ENCODE data around the gene YIPF6.

The YIPF6 gene

DNA sequence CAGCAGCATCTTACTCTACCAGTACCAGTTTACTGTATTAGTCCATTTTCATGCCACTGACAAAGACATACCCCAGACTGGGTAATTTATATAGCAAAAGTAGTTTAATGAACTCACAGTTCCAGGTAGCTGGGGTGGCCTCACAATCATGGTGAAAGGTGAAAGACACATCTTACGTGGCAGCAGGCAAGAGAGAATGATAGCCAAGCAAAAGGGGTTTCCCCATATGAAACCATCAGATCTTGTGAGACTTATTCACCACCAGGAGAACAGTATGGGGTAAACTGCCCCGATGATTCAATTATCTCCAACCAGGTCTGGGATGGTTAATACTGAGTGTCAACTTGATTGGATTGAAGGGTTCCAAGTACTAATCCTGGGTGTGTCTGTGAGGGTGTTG lies 69.3 kb downstream of the YIPF6 start:
- no peak overlapping the region for H3K27ac ChIP-seq (ENCODE audit: insufficient read depth in 1 of 2, low read depth in 1 of 2, low read length in 2 of 2, poor library complexity in 1 of 2, severe bottlenecking in 2 of 2)
- no peaks in the 10 kb centered on the region for H3K4me1 ChIP-seq (ENCODE audit: control extremely low read depth in 1 of 4, control insufficient read depth in 4 of 4, insufficient read depth in 4 of 4, low read length in 3 of 4)
- 86% methylated on average over 1 of the region's 2 CpGs for whole genome bisulfite sequencing (ENCODE audit: insufficient coverage)
- no peak overlapping the region for H3K4me3 ChIP-seq (ENCODE audit: control insufficient read depth in 1 of 7, extremely low read depth in 1 of 7, insufficient read depth in 4 of 7, low read depth in 2 of 7, low read length in 6 of 7)
- ChIA-PET CTCF (no interaction called here), POLR2A (no interaction called here)
- DNase-seq: no peak
- H3K9me3 ChIP-seq (ENCODE audit: control extremely low read depth in 1 of 5, control insufficient read depth in 4 of 5, insufficient read depth in 2 of 5, low read depth in 1 of 5, low read length in 4 of 5): no peaks in the 10 kb centered on the region
- no peaks in the 10 kb centered on the region for H3K27me3 ChIP-seq (replicated peaks in 2 of 5; ENCODE audit: control insufficient read depth in 4 of 5, insufficient read depth in 5 of 5, low read length in 4 of 5)
- H3K36me3 ChIP-seq (ENCODE audit: control insufficient read depth in 4 of 4, insufficient read depth in 4 of 4, low read length in 3 of 4): no peaks in the 10 kb centered on the region

DNA sequence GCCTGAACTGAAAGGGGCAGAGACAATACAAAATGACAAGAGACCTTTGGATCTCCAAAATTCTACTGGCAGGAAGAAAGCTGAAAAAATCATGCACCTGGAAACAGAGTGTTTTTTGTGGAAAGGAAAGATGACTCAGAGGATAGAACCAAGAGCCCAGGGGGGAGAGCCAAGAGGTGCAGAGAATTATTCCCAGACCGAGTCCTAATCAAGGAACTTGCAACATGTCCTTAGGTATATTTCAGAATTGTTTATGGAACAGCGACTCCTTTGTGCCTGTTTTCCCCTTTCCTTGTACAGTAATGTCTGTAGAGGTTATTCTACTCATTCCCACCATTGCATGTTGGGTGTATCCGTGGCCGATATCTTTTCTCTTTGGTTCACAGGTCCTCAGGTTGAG lies 71.7 kb downstream of the YIPF6 start:
- Histone ChIP-seq H3K9me3 (ENCODE audit: control extremely low read depth in 1 of 5, control insufficient read depth in 4 of 5, insufficient read depth in 2 of 5, low read depth in 1 of 5, low read length in 4 of 5) (no peaks in the 10 kb centered on the region), H3K36me3 (ENCODE audit: control insufficient read depth in 4 of 4, insufficient read depth in 4 of 4, low read length in 3 of 4) (no peaks in the 10 kb centered on the region), H3K27ac (ENCODE audit: insufficient read depth in 1 of 2, low read depth in 1 of 2, low read length in 2 of 2, poor library complexity in 1 of 2, severe bottlenecking in 2 of 2) (no peak overlapping the region), H3K4me1 (ENCODE audit: control extremely low read depth in 1 of 4, control insufficient read depth in 4 of 4, insufficient read depth in 4 of 4, low read length in 3 of 4) (no peaks in the 10 kb centered on the region), H3K27me3 (replicated peaks in 2 of 5; ENCODE audit: control insufficient read depth in 4 of 5, insufficient read depth in 5 of 5, low read length in 4 of 5) (no peaks in the 10 kb centered on the region), H3K4me3 (ENCODE audit: control insufficient read depth in 1 of 7, extremely low read depth in 1 of 7, insufficient read depth in 4 of 7, low read depth in 2 of 7, low read length in 6 of 7) (no peak overlapping the region)
- DNase-seq: no peak
- CTCF ChIA-PET: interaction anchor here (1.5 kb wide), 2 partner anchors 17 to 20 kb away, joined by 3 to 5 read pairs; no protein-coding TSS in a partner anchor
- 74% methylated on average over 3 of the region's 4 CpGs for WGBS (ENCODE audit: insufficient coverage)
- POLR2A ChIA-PET: no interaction called here

DNA sequence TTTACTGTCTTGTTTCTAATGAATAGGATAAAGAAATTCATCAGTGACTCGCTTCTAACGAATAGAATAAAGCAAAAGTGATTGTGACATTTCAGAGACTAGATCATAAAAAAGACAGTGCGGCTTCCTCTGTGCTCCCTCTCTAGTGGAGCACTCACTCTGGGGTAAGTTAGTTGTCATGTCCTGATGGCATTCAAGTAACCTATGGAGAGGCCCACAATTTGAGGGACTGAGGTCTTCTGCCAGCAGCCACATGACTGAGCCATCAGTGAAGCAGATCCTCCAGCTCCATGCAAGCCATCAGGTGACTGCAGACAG lies 72.4 kb downstream of the YIPF6 start:
- no peak for DNase-seq
- H3K4me1 ChIP-seq (ENCODE audit: control extremely low read depth in 1 of 4, control insufficient read depth in 4 of 4, insufficient read depth in 4 of 4, low read length in 3 of 4): no peaks in the 10 kb centered on the region
- H3K36me3 ChIP-seq (ENCODE audit: control insufficient read depth in 4 of 4, insufficient read depth in 4 of 4, low read length in 3 of 4): no peaks in the 10 kb centered on the region
- no peak overlapping the region for H3K27ac ChIP-seq (ENCODE audit: insufficient read depth in 1 of 2, low read depth in 1 of 2, low read length in 2 of 2, poor library complexity in 1 of 2, severe bottlenecking in 2 of 2)
- ChIA-PET CTCF (interaction anchor here (1.5 kb wide), 2 partner anchors 17 to 21 kb away, joined by 3 to 5 read pairs; no protein-coding TSS in a partner anchor), POLR2A (no interaction called here)
- no peaks in the 10 kb centered on the region for H3K9me3 ChIP-seq (ENCODE audit: control extremely low read depth in 1 of 5, control insufficient read depth in 4 of 5, insufficient read depth in 2 of 5, low read depth in 1 of 5, low read length in 4 of 5)
- no peaks in the 10 kb centered on the region for H3K27me3 ChIP-seq (replicated peaks in 2 of 5; ENCODE audit: control insufficient read depth in 4 of 5, insufficient read depth in 5 of 5, low read length in 4 of 5)
- 69% methylated on average over 3 of the region's 3 CpGs for WGBS (ENCODE audit: insufficient coverage)
- no peak overlapping the region for H3K4me3 ChIP-seq (ENCODE audit: control insufficient read depth in 1 of 7, extremely low read depth in 1 of 7, insufficient read depth in 4 of 7, low read depth in 2 of 7, low read length in 6 of 7)

DNA sequence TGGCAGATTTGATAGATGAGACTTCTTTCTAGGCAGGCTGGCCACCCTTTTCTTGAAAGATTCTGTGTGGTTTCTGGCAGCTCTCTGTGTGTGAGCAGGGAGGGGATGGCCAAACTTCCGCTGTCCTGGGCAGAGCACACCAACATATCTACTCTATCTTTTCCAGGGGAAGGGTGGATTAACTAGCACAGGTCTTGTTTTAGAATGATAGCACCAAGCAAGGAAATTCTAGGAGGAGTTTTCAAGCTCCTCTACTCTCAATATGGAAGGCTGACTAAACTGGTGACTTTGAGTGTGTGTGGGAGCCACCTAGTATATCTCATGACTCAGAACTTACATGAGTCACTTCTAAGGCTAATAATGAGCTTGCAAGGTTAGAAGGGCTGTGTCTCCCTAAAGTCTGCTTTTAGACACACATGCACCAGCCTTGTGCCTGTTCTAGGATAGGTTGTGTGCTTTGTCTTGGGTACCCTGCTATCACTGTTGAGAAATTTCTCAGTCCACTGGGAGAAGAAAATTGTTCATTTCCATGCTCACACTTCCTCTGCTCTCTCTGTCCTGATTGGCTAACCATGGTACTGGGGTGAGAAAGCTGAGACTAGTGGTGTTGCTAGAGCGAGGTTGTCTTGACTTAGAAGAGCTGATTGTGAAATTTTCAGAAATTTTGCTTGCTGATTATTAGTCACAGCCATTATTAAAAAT lies 72.9 kb downstream of the YIPF6 start:
- H3K4me1 ChIP-seq (ENCODE audit: control extremely low read depth in 1 of 4, control insufficient read depth in 4 of 4, insufficient read depth in 4 of 4, low read length in 3 of 4): no peaks in the 10 kb centered on the region
- H3K27me3 ChIP-seq (replicated peaks in 2 of 5; ENCODE audit: control insufficient read depth in 4 of 5, insufficient read depth in 5 of 5, low read length in 4 of 5): no peaks in the 10 kb centered on the region
- ChIA-PET POLR2A (no interaction called here), CTCF (interaction anchor here (1.5 kb wide), 1 partner anchor 21 kb away, joined by 3 read pairs; no protein-coding TSS in a partner anchor)
- no peaks in the 10 kb centered on the region for H3K9me3 ChIP-seq (ENCODE audit: control extremely low read depth in 1 of 5, control insufficient read depth in 4 of 5, insufficient read depth in 2 of 5, low read depth in 1 of 5, low read length in 4 of 5)
- H3K36me3 ChIP-seq (ENCODE audit: control insufficient read depth in 4 of 4, insufficient read depth in 4 of 4, low read length in 3 of 4): no peaks in the 10 kb centered on the region
- no peak for DNase-seq
- 100% methylated on average over 1 of the region's 2 CpGs for WGBS (ENCODE audit: insufficient coverage)
- H3K27ac ChIP-seq (ENCODE audit: insufficient read depth in 1 of 2, low read depth in 1 of 2, low read length in 2 of 2, poor library complexity in 1 of 2, severe bottlenecking in 2 of 2): no peak overlapping the region
- no peak overlapping the region for H3K4me3 ChIP-seq (ENCODE audit: control insufficient read depth in 1 of 7, extremely low read depth in 1 of 7, insufficient read depth in 4 of 7, low read depth in 2 of 7, low read length in 6 of 7)

DNA sequence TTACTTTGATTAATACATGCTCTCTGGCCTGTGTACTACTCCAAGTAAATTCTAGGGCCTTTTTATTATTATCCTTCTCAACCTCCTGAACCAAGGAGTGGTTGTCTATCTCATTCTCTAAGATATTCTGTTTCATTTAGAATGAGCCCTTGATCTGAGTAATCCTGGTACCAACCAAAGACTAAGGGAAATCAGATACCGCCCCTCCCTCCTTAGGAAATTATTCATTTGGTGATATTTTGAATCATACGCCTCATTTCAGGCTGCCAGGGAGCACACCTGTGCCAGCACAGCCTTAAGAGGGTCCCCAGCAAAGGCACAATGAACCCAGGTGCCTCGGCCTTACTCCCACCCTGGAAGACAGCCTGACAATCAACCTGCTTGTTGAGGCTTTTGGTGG lies 75.4 kb downstream of the YIPF6 start:
- WGBS (ENCODE audit: insufficient coverage): 90% methylated on average over 1 of the region's 3 CpGs
- Histone ChIP-seq H3K27me3 (replicated peaks in 2 of 5; ENCODE audit: control insufficient read depth in 4 of 5, insufficient read depth in 5 of 5, low read length in 4 of 5) (no peaks in the 10 kb centered on the region), H3K36me3 (ENCODE audit: control insufficient read depth in 4 of 4, insufficient read depth in 4 of 4, low read length in 3 of 4) (no peaks in the 10 kb centered on the region), H3K27ac (ENCODE audit: insufficient read depth in 1 of 2, low read depth in 1 of 2, low read length in 2 of 2, poor library complexity in 1 of 2, severe bottlenecking in 2 of 2) (no peak overlapping the region), H3K4me3 (ENCODE audit: control insufficient read depth in 1 of 7, extremely low read depth in 1 of 7, insufficient read depth in 4 of 7, low read depth in 2 of 7, low read length in 6 of 7) (no peak overlapping the region), H3K9me3 (ENCODE audit: control extremely low read depth in 1 of 5, control insufficient read depth in 4 of 5, insufficient read depth in 2 of 5, low read depth in 1 of 5, low read length in 4 of 5) (no peaks in the 10 kb centered on the region), H3K4me1 (ENCODE audit: control extremely low read depth in 1 of 4, control insufficient read depth in 4 of 4, insufficient read depth in 4 of 4, low read length in 3 of 4) (no peaks in the 10 kb centered on the region)
- no peak for DNase-seq
- POLR2A ChIA-PET: no interaction called here
- CTCF ChIA-PET: no interaction called here

DNA sequence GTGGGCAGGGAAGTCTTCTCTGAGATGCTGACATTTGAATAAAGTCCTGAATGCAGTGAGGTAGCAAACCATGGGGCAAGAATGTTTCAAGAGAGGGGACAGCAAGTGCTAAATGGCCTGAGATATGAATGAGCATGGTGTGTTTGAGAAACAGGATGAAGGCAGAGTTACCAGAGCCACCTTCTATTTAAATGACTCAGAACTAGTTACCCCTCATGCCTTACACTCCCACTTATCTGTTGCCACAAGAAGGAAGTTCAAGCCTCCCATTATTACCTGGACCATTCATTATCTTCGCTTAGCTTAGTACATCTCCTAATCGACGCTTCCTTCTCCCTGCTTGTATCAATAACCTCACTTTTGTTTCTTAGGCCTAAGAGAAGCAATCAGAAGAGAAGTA lies 81.0 kb downstream of the YIPF6 start:
- Histone ChIP-seq H3K36me3 (ENCODE audit: control insufficient read depth in 4 of 4, insufficient read depth in 4 of 4, low read length in 3 of 4) (no peaks in the 10 kb centered on the region), H3K4me3 (ENCODE audit: control insufficient read depth in 1 of 7, extremely low read depth in 1 of 7, insufficient read depth in 4 of 7, low read depth in 2 of 7, low read length in 6 of 7) (no peak overlapping the region), H3K27ac (ENCODE audit: insufficient read depth in 1 of 2, low read depth in 1 of 2, low read length in 2 of 2, poor library complexity in 1 of 2, severe bottlenecking in 2 of 2) (no peak overlapping the region), H3K27me3 (replicated peaks in 2 of 5; ENCODE audit: control insufficient read depth in 4 of 5, insufficient read depth in 5 of 5, low read length in 4 of 5) (peaks cover 0 to 4% (median 0%) of the 10 kb centered on the region in 5 experiments), H3K4me1 (ENCODE audit: control extremely low read depth in 1 of 4, control insufficient read depth in 4 of 4, insufficient read depth in 4 of 4, low read length in 3 of 4) (no peaks in the 10 kb centered on the region), H3K9me3 (ENCODE audit: control extremely low read depth in 1 of 5, control insufficient read depth in 4 of 5, insufficient read depth in 2 of 5, low read depth in 1 of 5, low read length in 4 of 5) (no peaks in the 10 kb centered on the region)
- ChIA-PET CTCF (no interaction called here), POLR2A (no interaction called here)
- no peak for DNase-seq
- WGBS (ENCODE audit: insufficient coverage): 74% methylated on average over 3 of the region's 3 CpGs

DNA sequence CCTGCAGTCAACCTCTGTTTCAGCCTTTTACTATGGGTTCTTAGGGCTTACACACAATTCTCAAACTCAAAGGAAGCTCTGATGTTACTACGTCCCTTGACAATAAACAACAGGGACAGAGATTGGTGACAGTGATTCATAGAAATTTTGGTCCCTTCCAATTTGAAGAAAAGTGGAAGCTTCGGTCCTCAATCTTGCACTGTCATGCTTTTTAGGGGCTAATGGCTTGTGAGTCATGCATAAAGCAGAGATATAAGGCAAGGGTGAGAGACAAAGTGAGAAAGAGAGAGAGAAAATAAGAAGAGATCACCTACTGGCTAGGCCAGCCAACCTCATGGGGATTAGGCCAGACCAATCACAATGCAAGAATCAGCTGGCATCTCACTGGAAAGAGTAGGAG lies 85.4 kb downstream of the YIPF6 start:
- no peak overlapping the region for H3K4me3 ChIP-seq (ENCODE audit: control insufficient read depth in 1 of 7, extremely low read depth in 1 of 7, insufficient read depth in 4 of 7, low read depth in 2 of 7, low read length in 6 of 7)
- ChIA-PET CTCF (no interaction called here), POLR2A (interaction anchor here (0.6 kb wide), 1 partner anchor 47 kb away, joined by 7 read pairs; no protein-coding TSS in a partner anchor)
- H3K27ac ChIP-seq (ENCODE audit: insufficient read depth in 1 of 2, low read depth in 1 of 2, low read length in 2 of 2, poor library complexity in 1 of 2, severe bottlenecking in 2 of 2): no peak overlapping the region
- no peak for DNase-seq
- WGBS (ENCODE audit: insufficient coverage): 100% methylated on average over 1 of the region's 2 CpGs
- no peaks in the 10 kb centered on the region for H3K36me3 ChIP-seq (ENCODE audit: control insufficient read depth in 4 of 4, insufficient read depth in 4 of 4, low read length in 3 of 4)
- no peaks in the 10 kb centered on the region for H3K9me3 ChIP-seq (ENCODE audit: control extremely low read depth in 1 of 5, control insufficient read depth in 4 of 5, insufficient read depth in 2 of 5, low read depth in 1 of 5, low read length in 4 of 5)
- H3K4me1 ChIP-seq (ENCODE audit: control extremely low read depth in 1 of 4, control insufficient read depth in 4 of 4, insufficient read depth in 4 of 4, low read length in 3 of 4): peaks cover 0 to 6% (median 0%) of the 10 kb centered on the region in 4 experiments
- peaks cover 0 to 4% (median 0%) of the 10 kb centered on the region in 5 experiments for H3K27me3 ChIP-seq (replicated peaks in 2 of 5; ENCODE audit: control insufficient read depth in 4 of 5, insufficient read depth in 5 of 5, low read length in 4 of 5)
